NCI-H128 (cell line): ENCODE data around the gene DCTD.

Experiments used
- DNase-seq: peaks from one replicate; lab custom pipeline; 2025; ENCODE audit not compliant: unreplicated experiment; lab: John Stamatoyannopoulos, UW

DCTD gene

GRCh38 chr4:182917182-182918043, at the start of gene DCTD:
Gene DCTD, minus strand, starts transcription at chr4:182917386. Its CDS starts 1,818 bp downstream, at chr4:182915568.
- no peak for DNase-seq

GRCh38 chr4:182960746-182961145, 43.6 kb upstream of the DCTD start:
- DNase-seq, result no peak

GRCh38 chr4:182960228-182960627, 43.0 kb upstream of the DCTD start:
- DNase-seq, result no peak

GRCh38 chr4:182955411-182955810, 38.2 kb upstream of the DCTD start:
- no peak for DNase-seq

GRCh38 chr4:182944484-182945213, 27.5 kb upstream of the DCTD start:
- DNase-seq, result no peak

- no peak for DNase-seq
Observed at GRCh38 chr4:182939680-182940079, 22.5 kb upstream of the DCTD start.

GRCh38 chr4:182938205-182938645, 21.0 kb upstream of the DCTD start:
- DNase-seq, result no peak

GRCh38 chr4:182937268-182938204, 20.4 kb upstream of the DCTD start:
- DNase-seq, result no peak

GRCh38 chr4:182932651-182933050, 15.5 kb upstream of the DCTD start:
- no peak for DNase-seq

GRCh38 chr4:182931691-182932345, 14.6 kb upstream of the DCTD start:
- DNase-seq, result no peak

GRCh38 chr4:182930889-182931288, 13.7 kb upstream of the DCTD start:
- DNase-seq, result no peak

GRCh38 chr4:182929296-182929695, 12.1 kb upstream of the DCTD start:
- no peak for DNase-seq

- no peak for DNase-seq
Observed at GRCh38 chr4:182928061-182928460, 10.9 kb upstream of the DCTD start.

- no peak for DNase-seq
Observed at GRCh38 chr4:182927505-182927904, 10.3 kb upstream of the DCTD start.

- DNase-seq, result no peak
Observed at GRCh38 chr4:182925855-182926254, 8.7 kb upstream of the DCTD start.

- DNase-seq, result peak; percentile 13
Observed at GRCh38 chr4:182925298-182925757, 8.1 kb upstream of the DCTD start.

GRCh38 chr4:182924497-182924896, 7.3 kb upstream of the DCTD start:
- DNase-seq, result no peak

GRCh38 chr4:182923796-182924340, 6.7 kb upstream of the DCTD start:
- DNase-seq, result no peak

GRCh38 chr4:182923366-182923765, 6.2 kb upstream of the DCTD start:
- no peak for DNase-seq
